Spinal cord (tissue), 10 donors: Measurements from ENCODE around the gene RTL9. TPM values are rescaled to one million over a fixed set of nuclear protein-coding genes. Genes with fewer than 3 reads are reported as not detected.
"Not testable (repeated sequence)": the region's sequence is repeated elsewhere in the genome, so short reads cannot be mapped to it uniquely, and the experiment has no call there.

ENCODE experiments used
- DNase-seq, 6 donors: peaks; one replicate each; pipeline versions ENCODE4 v3.0.0 to v3.0.0-alpha.2; 2013 to 2015; ENCODE audit warnings: low spot score in 6 of 6, low read depth in 4 of 6
- H3K27ac ChIP-seq: one replicate; pipeline ENCODE4 v1.5.1; 2013; ENCODE audit warnings: low read depth, low read length, control low read depth
- H3K27me3 ChIP-seq: one replicate; pipeline ENCODE4 v1.6.1; 2013; ENCODE audit warnings: low read length; ENCODE audit not compliant: control insufficient read depth, insufficient read depth
- H3K36me3 ChIP-seq: one replicate; pipeline ENCODE4 v1.6.1; 2013; ENCODE audit warnings: low read length; ENCODE audit not compliant: control insufficient read depth, insufficient read depth
- H3K4me1 ChIP-seq: one replicate; pipeline ENCODE4 v1.6.1; 2013; ENCODE audit warnings: low read length; ENCODE audit not compliant: control insufficient read depth, insufficient read depth
- H3K4me3 ChIP-seq: one replicate; pipeline ENCODE4 v1.5.1; 2013; ENCODE audit warnings: low read depth, low read length, control low read depth
- H3K9me3 ChIP-seq: one replicate; pipeline ENCODE4 v1.6.1; 2013; ENCODE audit warnings: low read length; ENCODE audit not compliant: control insufficient read depth, insufficient read depth
- WGBS: methylation state at CpG from one replicate; pipeline ENCODE4 v1.1.5; 2013; ENCODE audit warnings: missing lambda C conversion rate; ENCODE audit not compliant: insufficient coverage; 5-methylcytosine and 5-hydroxymethylcytosine counted together
- polyA plus RNA-seq, 2 donors: library from polyadenylated mRNA; unstranded; fragments of 120-200 nt; gene quantifications; one replicate each; pipeline ENCODE4 v1.2.1, GENCODE V29; 2013; ENCODE audit not compliant: insufficient read length in 2 of 2
- small RNA-seq: library from RNA; depleted of rRNA; stranded (forward); fragments of <200 nt; gene quantifications from one replicate; pipeline ENCODE3, GENCODE V24; 2014; ENCODE audit warnings: low replicate concordance
- total RNA-seq, 2 donors: library from RNA; depleted of rRNA in 1 of 2; stranded (reverse); fragments of 120-200 nt in 1 of 2; fragments of >200 nt in 1 of 2; gene quantifications; one replicate each; pipeline versions ENCODE4 v1.2.3 to v1.2.4, GENCODE V29; 2013 to 2014
- donor health status: healthy.

The RTL9 gene
- total and polyA plus RNA-seq, 4 donors: 0.99 to 2.5 (median 1.8) TPM

DNA sequence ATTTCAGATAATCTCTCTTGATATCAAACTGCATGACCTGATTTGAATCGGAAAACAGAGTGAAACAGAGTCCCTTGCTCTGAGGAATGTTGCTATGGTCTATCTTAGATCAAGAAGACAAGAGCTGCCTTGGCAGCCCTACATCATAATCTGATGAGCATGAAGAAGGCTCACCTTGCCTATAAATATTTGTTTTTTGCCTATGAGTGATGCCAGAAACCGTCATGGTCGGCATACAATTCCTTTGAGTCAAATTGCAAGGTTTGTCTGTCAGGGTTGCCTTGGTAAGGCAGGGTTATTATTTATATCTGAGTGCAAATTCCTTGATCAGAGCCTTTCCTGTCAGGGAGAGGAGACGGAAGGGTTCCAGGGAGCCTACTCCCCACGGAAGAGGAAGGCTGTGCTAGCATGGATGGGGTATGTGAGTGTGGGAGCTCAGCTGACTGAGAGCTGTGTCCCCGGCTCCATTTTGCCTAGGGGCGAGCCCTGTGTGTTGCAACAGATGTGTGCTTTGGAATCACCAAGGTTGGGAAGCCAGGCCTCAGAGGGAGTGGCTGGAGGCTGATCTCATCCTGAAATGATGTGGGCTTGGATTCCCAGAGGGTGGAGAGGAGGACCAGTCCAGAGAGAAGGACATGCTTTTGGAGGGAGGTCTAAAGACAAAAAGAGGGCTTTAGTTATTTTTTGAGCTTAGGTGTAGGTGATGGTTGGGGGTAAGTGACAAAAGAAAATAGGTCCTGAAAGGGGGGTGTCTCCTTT, 43.6 kb downstream of the RTL9 start:
- Histone ChIP-seq H3K9me3 (no peaks in the 10 kb centered on the region), H3K27ac (no peak overlapping the region), H3K27me3 (peaks cover 15% of the 10 kb centered on the region), H3K36me3 (no peaks in the 10 kb centered on the region), H3K4me3 (no peak overlapping the region), H3K4me1 (no peaks in the 10 kb centered on the region)
- 66% methylated on average over 5 of the region's 7 CpGs for WGBS
- DNase-seq: no peak

- no peak for DNase-seq
- H3K36me3 ChIP-seq: no peaks in the 10 kb centered on the region
- H3K27ac ChIP-seq: no peak overlapping the region
- no peak overlapping the region for H3K4me3 ChIP-seq
- H3K27me3 ChIP-seq: peaks cover 15% of the 10 kb centered on the region
- WGBS: 60% methylated on average over 1 of the region's 1 CpG
- no peaks in the 10 kb centered on the region for H3K4me1 ChIP-seq
- no peaks in the 10 kb centered on the region for H3K9me3 ChIP-seq
Measured at GRCh38 chrX:110402850-110403221, 44.2 kb downstream of the RTL9 start.

DNA sequence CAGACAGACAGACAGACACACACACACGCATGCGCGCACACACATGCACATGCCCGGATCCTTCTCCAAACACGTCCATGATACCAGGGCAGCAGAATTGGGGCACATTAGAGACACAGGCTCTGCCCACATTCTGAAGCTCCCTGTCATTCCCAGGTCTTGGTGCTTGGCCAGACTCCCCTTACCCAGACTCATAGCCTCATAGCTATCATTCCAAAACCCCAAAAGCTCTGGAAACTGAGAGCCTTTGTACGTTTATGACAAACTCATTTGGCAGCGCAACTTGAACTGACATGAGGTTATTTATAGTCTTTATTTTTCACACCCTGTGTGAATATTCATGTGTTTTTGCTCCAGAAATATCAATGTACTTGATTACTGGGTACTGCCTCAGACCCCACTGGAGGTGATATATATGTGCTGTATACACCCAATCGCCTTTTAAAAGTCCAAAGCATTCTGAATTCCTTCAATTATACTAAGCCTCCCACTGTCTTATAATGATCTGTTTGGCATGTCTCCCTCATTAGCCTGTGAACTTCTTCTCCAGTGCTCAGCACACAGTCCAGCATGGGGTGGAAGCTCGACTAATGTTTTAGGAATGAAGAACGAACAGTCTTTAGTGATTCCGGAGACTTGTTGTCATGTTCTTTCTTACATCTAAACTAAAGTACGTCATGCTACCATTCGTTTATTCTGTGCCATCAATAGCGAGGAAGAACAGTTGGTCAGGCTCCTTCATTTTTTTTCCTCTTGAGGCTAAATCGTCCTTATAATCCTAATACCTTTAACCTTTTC, 45.0 kb downstream of the RTL9 start:
- H3K27me3 ChIP-seq: peaks cover 17% of the 10 kb centered on the region

DNA sequence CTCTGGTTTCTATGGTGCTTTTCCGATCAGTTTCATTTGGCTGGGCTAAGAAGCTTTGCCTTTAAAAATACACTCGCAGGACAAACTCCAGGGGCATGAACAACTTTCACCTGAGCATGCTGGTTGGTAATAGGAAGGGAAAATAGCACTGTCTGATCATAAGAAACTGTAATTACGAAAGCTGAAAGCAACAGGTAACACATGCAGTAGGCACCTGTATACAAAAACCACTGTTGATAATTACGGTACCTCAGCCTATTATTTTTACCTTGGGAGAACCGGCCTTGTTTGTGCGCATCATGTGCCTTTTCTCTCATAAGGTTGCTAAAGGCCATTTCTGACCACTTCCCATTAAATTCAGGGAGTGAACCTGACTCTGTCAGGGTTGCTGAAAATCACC, 45.7 kb downstream of the RTL9 start:
- Histone ChIP-seq H3K27ac (no peak overlapping the region), H3K4me3 (no peak overlapping the region), H3K27me3 (peaks cover 13% of the 10 kb centered on the region), H3K4me1 (no peaks in the 10 kb centered on the region), H3K9me3 (no peaks in the 10 kb centered on the region), H3K36me3 (no peaks in the 10 kb centered on the region)
- DNase-seq: no peak
- WGBS: 91% methylated on average over 4 of the region's 6 CpGs

More for the DNA sequence above, 45.0 kb downstream of the RTL9 start:
- H3K27ac ChIP-seq: no peak overlapping the region
- DNase-seq: no peak
- no peaks in the 10 kb centered on the region for H3K4me1 ChIP-seq
- 70% methylated on average over 10 of the region's 15 CpGs for WGBS
- H3K4me3 ChIP-seq: no peak overlapping the region
- no peaks in the 10 kb centered on the region for H3K36me3 ChIP-seq
- no peaks in the 10 kb centered on the region for H3K9me3 ChIP-seq

GRCh38 chrX:110406250-110406649, 47.6 kb downstream of the RTL9 start:
- DNase-seq, H3K36me3 ChIP-seq, H3K4me1 ChIP-seq, H3K9me3 ChIP-seq, H3K4me3 ChIP-seq, H3K27ac ChIP-seq: not testable (repeated sequence)
- peaks cover 18% of the 10 kb centered on the region for H3K27me3 ChIP-seq
- no CpG with 5 or more reads among the region's 7 CpGs for WGBS

DNA sequence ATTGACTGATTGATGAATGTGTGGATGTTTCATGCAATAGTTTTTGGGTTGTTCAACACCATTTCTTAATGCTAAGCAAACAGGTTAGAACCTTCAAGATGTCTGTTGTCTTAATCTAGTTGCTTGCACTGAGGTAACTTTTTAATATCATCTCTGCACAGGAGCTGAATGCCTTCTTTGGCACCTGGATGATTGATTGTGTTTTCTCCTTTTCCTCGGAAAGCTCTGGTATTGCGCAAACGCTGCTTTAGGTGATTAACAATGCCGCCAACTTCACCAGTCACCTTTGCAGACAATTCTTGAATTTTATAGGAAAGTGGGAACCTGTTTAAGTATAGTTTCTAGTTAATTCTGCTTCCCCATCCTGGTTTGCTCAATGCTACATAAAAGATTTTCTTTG, 48.2 kb downstream of the RTL9 start:
- no peaks in the 10 kb centered on the region for H3K9me3 ChIP-seq
- no peak overlapping the region for H3K27ac ChIP-seq
- H3K27me3 ChIP-seq: peaks cover 18% of the 10 kb centered on the region
- no peaks in the 10 kb centered on the region for H3K4me1 ChIP-seq
- H3K36me3 ChIP-seq: no peaks in the 10 kb centered on the region
- H3K4me3 ChIP-seq: no peak overlapping the region
- no peak for DNase-seq
- WGBS: no CpG with 5 or more reads among the region's 4 CpGs

GRCh38 chrX:110407910-110408545, 49.4 kb downstream of the RTL9 start:
- no peaks in the 10 kb centered on the region for H3K9me3 ChIP-seq
- 61% methylated on average over 3 of the region's 5 CpGs for WGBS
- H3K4me1 ChIP-seq: peaks cover 2% of the 10 kb centered on the region
- H3K27me3 ChIP-seq: peaks cover 25% of the 10 kb centered on the region
- peak in 4 of 6 donors; percentile 27 to 85 (median 60) for DNase-seq
- no peaks in the 10 kb centered on the region for H3K36me3 ChIP-seq
- no peak overlapping the region for H3K4me3 ChIP-seq
- no peak overlapping the region for H3K27ac ChIP-seq

Small RNA genes within 50 kb of the gene (small RNA-seq; reads per million reads assigned to genes)
- not detected for gene GNG5P2

Other genes with a start within 250 kb of the RTL9 start
- 1 to 10 TPM; 7.7 to 8.0 TPM for gene AMMECR1, start 40.8 kb upstream of the RTL9 start, total RNA-seq
- gene AMMECR1, start 40.8 kb upstream of the RTL9 start, polyA plus RNA-seq: 1 to 10 TPM; 5.3 to 6.1 TPM